GM12878 (cell line): ENCODE measurements around the gene PLPP6. TPM values are rescaled to one million over a fixed set of nuclear protein-coding genes. Genes with fewer than 3 reads are reported as not detected.

Source experiments
- ATAC-seq: fragments of 200-7000 bp; cut with Tn5 transposase; 3 replicates; pipeline ENCODE4 v1.9.1; 2020; ENCODE audit warnings: mild to moderate bottlenecking, moderate library complexity
- BruUV-seq: library from RNA; stranded (reverse); fragments of 400-500 nt; replicated peaks from 2 replicates; lab custom pipeline; 2021; lab: Mats Ljungman, UMichigan
- CTCF ChIA-PET: fragments of 300-600 bp; sonication (Branson Sonifier 250); formaldehyde crosslinking; extraction: SDS; loops from one replicate; lab custom pipeline; 2021; ENCODE audit warnings: inconsistent platforms; lab: Yijun Ruan, JAX
- POLR2A ChIA-PET: fragments of 350-600 bp; formaldehyde crosslinking; extraction: SDS; loops from one replicate; lab custom pipeline; 2021; ENCODE audit warnings: inconsistent platforms; lab: Charles Lee
- RAD21 ChIA-PET: fragments of 300-600 bp; sonication (Branson Sonifier 250); formaldehyde crosslinking; loops from one replicate; lab custom pipeline; 2023; ENCODE audit warnings: antibody characterized with exemption; ENCODE audit not compliant: unreplicated experiment; lab: Charles Lee
- SMC1A ChIA-PET: fragments of 300-600 bp; sonication (Branson Sonifier 250); formaldehyde crosslinking; loops from one replicate; lab custom pipeline; 2023; ENCODE audit not compliant: unreplicated experiment, uncharacterized antibody; lab: Charles Lee
- DNase-seq: peaks from one replicate; pipeline ENCODE4 v3.0.0-alpha.2; 2011; ENCODE audit warnings: low read depth, low spot score
- FAIRE-seq: peaks from 3 replicates; lab custom pipeline; 2011; peaks lifted over from hg19 to GRCh38; lab: Jason Lieb, UNC
- H2AFZ ChIP-seq: 2 replicates; pipeline ENCODE4 v1.6.0; 2011; ENCODE audit warnings: low read depth, low read length, control low read depth; ENCODE audit not compliant: control insufficient read depth
- H3K27ac ChIP-seq: 2 replicates; pipeline ENCODE4 v1.5.1; 2011; ENCODE audit warnings: control low read depth; ENCODE audit not compliant: control insufficient read depth, insufficient read depth
- H3K27me3 ChIP-seq, 2 experiments: replicated peaks in 1 of 2; 2 replicates each; pipeline versions ENCODE4 v1.6.0 to v1.6.1; 2011; ENCODE audit warnings: low read length in 1 of 2; ENCODE audit not compliant: control insufficient read depth in 2 of 2, insufficient read depth in 2 of 2
- H3K36me3 ChIP-seq, 2 experiments: 2 replicates each; pipeline ENCODE4 v1.5.1; 2011; ENCODE audit warnings: low read length in 1 of 2; ENCODE audit not compliant: control insufficient read depth in 2 of 2, insufficient read depth in 2 of 2
- H3K4me1 ChIP-seq: 2 replicates; pipeline ENCODE4 v1.6.1; 2011; ENCODE audit warnings: mild to moderate bottlenecking, low read length, moderate library complexity, mixed read lengths; ENCODE audit not compliant: control insufficient read depth, insufficient read depth
- H3K4me2 ChIP-seq: 2 replicates; pipeline ENCODE4 v1.6.0; 2011; ENCODE audit warnings: control low read depth; ENCODE audit not compliant: control insufficient read depth, insufficient read depth
- H3K4me3 ChIP-seq: fragments of 200-600 bp; sonication (generic); 2 replicates; pipeline ENCODE4 v1.5.1; 2016
- H3K79me2 ChIP-seq: 2 replicates; pipeline ENCODE4 v1.6.0; 2011; ENCODE audit warnings: low read length; ENCODE audit not compliant: control insufficient read depth, insufficient read depth
- H3K9ac ChIP-seq: 2 replicates; pipeline ENCODE4 v1.8.0; 2011; ENCODE audit warnings: low read length, control low read depth, mixed read lengths; ENCODE audit not compliant: control insufficient read depth, insufficient read depth
- H3K9me3 ChIP-seq: replicated peaks from 3 replicates; pipeline ENCODE4 v1.5.1; 2011; ENCODE audit warnings: mild to moderate bottlenecking, low read length; ENCODE audit not compliant: control insufficient read depth, insufficient read depth
- H4K20me1 ChIP-seq: 2 replicates; pipeline ENCODE4 v1.6.0; 2011; ENCODE audit not compliant: control insufficient read depth, insufficient read depth
- CHD1 ChIP-seq: IDR thresholded peaks from 2 replicates; pipeline ENCODE4 v1.6.1; 2012; ENCODE audit warnings: low read depth, low read length, improper control_type of control experiment
- DPF2 ChIP-seq: fragments of 450-650 bp; IDR thresholded peaks from 2 replicates; pipeline ENCODE4 v1.6.1; 2017; ENCODE audit warnings: mild to moderate bottlenecking
- EED ChIP-seq: sonication (generic); IDR thresholded peaks from 2 replicates; pipeline ENCODE4 v1.6.1; 2016; ENCODE audit warnings: antibody characterized with exemption, low read depth
- FOS ChIP-seq: IDR thresholded peaks from 3 replicates; pipeline ENCODE4 v1.6.1; 2011; ENCODE audit warnings: borderline replicate concordance; ENCODE audit not compliant: insufficient read length; ENCODE audit errors: extremely low read depth
- FOXM1 ChIP-seq: IDR thresholded peaks from 2 replicates; pipeline ENCODE4 v1.6.1; 2012; ENCODE audit warnings: low read depth, mild to moderate bottlenecking, inconsistent platforms, low read length, moderate library complexity
- IRF4 ChIP-seq: IDR thresholded peaks from 2 replicates; pipeline ENCODE4 v1.6.1; 2011; ENCODE audit warnings: low read depth, low read length
- JUND ChIP-seq: IDR thresholded peaks from 2 replicates; pipeline ENCODE4 v1.6.1; 2012; ENCODE audit warnings: low read depth, mild to moderate bottlenecking, low read length, improper control_type of control experiment, moderate library complexity
- KAT2A ChIP-seq: conservative IDR thresholded peaks from 2 replicates; pipeline ENCODE4 v1.6.1; 2011; ENCODE audit warnings: low read depth, low read length; ENCODE audit not compliant: control insufficient read depth
- KLF5 ChIP-seq: fragments of 450-650 bp; IDR thresholded peaks from 2 replicates; pipeline ENCODE4 v1.6.1; 2014; ENCODE audit warnings: mild to moderate bottlenecking; ENCODE audit not compliant: partially characterized antibody
- LARP7 ChIP-seq: fragments of 450-650 bp; IDR thresholded peaks from 2 replicates; pipeline ENCODE4 v1.6.1; 2017; ENCODE audit warnings: mild to moderate bottlenecking
- MEF2B ChIP-seq: fragments of 450-650 bp; IDR thresholded peaks from 2 replicates; pipeline ENCODE4 v1.6.1; 2018; ENCODE audit warnings: mild to moderate bottlenecking, moderate library complexity; ENCODE audit not compliant: partially characterized antibody, poor library complexity, severe bottlenecking
- PML ChIP-seq: IDR thresholded peaks from 2 replicates; pipeline ENCODE4 v1.6.1; 2012; ENCODE audit warnings: low read length, inconsistent platforms
- RAD51 ChIP-seq: fragments of 450-650 bp; IDR thresholded peaks from 2 replicates; pipeline ENCODE4 v1.6.1; 2016; ENCODE audit warnings: moderate library complexity, mild to moderate bottlenecking, inconsistent platforms
- YBX1 ChIP-seq: fragments of 450-650 bp; IDR thresholded peaks from 2 replicates; pipeline ENCODE4 v1.6.1; 2016; ENCODE audit warnings: antibody characterized with exemption
- ZBED1 ChIP-seq: IDR thresholded peaks from 2 replicates; pipeline ENCODE4 v1.6.1; 2016; ENCODE audit warnings: borderline replicate concordance
- WGBS: methylation state at CpG from one replicate; pipeline ENCODE4 v1.1.6; 2016; ENCODE audit warnings: low lambda C conversion rate; ENCODE audit not compliant: insufficient replicate concordance, insufficient coverage; ENCODE audit errors: missing lambda C conversion rate; 5-methylcytosine and 5-hydroxymethylcytosine counted together
- in situ Hi-C: fragments of 300-500 bp; cut with MboI; formaldehyde crosslinking; loops from 9 replicates; pipeline ENCODE4 v1.14.3; 2018; ENCODE audit warnings: mixed read lengths
- intact Hi-C: fragments of 100-400 bp; cut with micrococcal nuclease; formaldehyde crosslinking; loops from one replicate; pipeline ENCODE4 v1.14.2; 2022; ENCODE audit not compliant: unreplicated experiment
- polyA plus RNA-seq, 11 experiments: library from polyadenylated mRNA; depleted of rRNA in 4 of 11; unstranded in 6 of 11; stranded (reverse) in 5 of 11; fragments of >200 nt; fragmentation: Nextera tagmentation in 4 of 11; fragmentation: Illumina TruSeq in 1 of 11; extraction: Ambion mirVana in 4 of 11; extraction: Trizol in 1 of 11; gene quantifications; 1 replicate in 1 of 11; 2 replicates in 10 of 11; pipeline versions ENCODE4 v1.2.1 to v1.2.3, GENCODE V29; 2011 to 2016; ENCODE audit warnings: inconsistent platforms in 2 of 11, missing spikeins in 2 of 11, low read depth in 1 of 11
- total RNA-seq, 4 experiments: library from RNA; depleted of rRNA in 3 of 4; stranded (reverse); fragments of >200 nt in 3 of 4; fragmentation: Illumina TruSeq in 1 of 4; extraction: Trizol in 1 of 4; gene quantifications; 2 replicates each; pipeline versions ENCODE4 v1.2.1 to v1.2.3, GENCODE V29; 2013 to 2021
- TF ChIP-seq, protein P1 (sequence below): fragments of 450-650 bp; formaldehyde crosslinking; IDR thresholded peaks from 2 replicates; pipeline ENCODE4 v1.5.0; 2022; ENCODE audit warnings: mild to moderate bottlenecking, missing genetic modification characterization
- TF ChIP-seq, protein P2 (sequence below): fragments of 450-650 bp; IDR thresholded peaks from 2 replicates; pipeline ENCODE4 v1.6.1; 2017; ENCODE audit warnings: mild to moderate bottlenecking, moderate library complexity

PLPP6 gene
- total and polyA plus RNA-seq, 10 of the 15 experiments (the other 5 are each of a cell fraction or from before 2014, with no cell fraction given) = 1.6 to 11.3 (median 6.9) TPM

DNA sequence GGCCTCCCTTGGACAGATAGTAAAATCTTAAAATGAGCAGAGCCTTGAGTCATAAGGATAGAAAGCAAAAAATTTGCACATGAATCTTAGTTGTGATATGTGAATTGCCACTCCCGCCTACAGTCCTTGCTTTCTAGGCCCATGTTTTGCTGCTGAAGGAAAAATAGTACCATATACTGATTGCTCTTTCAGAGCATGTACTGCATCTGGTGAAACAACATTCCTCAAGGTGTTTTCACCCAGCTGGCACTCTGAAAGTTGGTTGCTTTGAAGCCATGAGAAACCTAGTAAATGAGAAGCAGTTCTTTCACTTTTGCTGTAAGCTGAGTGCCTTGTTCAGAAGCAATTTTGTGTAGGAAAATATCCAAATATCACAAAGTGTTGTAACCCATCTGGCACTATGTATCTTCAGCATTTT is 27.6 kb downstream of the PLPP6 start (continued):
- TF ChIP-seq YBX1 (no peak), KLF5 (no peak), DPF2 (no peak), EED (peak; percentile 34; the same call in 1 of the 2 replicates), CHD1 (no peak), MEF2B (no peak), FOS (no peak), ZBED1 (no peak), IRF4 (0 out of 2 replicates have a peak, but pooled peaks have one; percentile 49), JUND (no peak)
- TF ChIP-seq, protein P1, sequence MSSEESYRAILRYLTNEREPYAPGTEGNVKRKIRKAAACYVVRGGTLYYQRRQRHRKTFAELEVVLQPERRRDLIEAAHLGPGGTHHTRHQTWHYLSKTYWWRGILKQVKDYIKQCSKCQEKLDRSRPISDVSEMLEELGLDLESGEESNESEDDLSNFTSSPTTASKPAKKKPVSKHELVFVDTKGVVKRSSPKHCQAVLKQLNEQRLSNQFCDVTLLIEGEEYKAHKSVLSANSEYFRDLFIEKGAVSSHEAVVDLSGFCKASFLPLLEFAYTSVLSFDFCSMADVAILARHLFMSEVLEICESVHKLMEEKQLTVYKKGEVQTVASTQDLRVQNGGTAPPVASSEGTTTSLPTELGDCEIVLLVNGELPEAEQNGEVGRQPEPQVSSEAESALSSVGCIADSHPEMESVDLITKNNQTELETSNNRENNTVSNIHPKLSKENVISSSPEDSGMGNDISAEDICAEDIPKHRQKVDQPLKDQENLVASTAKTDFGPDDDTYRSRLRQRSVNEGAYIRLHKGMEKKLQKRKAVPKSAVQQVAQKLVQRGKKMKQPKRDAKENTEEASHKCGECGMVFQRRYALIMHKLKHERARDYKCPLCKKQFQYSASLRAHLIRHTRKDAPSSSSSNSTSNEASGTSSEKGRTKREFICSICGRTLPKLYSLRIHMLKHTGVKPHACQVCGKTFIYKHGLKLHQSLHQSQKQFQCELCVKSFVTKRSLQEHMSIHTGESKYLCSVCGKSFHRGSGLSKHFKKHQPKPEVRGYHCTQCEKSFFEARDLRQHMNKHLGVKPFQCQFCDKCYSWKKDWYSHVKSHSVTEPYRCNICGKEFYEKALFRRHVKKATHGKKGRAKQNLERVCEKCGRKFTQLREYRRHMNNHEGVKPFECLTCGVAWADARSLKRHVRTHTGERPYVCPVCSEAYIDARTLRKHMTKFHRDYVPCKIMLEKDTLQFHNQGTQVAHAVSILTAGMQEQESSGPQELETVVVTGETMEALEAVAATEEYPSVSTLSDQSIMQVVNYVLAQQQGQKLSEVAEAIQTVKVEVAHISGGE (CRISPR knock-in tag) = no peak

DNA sequence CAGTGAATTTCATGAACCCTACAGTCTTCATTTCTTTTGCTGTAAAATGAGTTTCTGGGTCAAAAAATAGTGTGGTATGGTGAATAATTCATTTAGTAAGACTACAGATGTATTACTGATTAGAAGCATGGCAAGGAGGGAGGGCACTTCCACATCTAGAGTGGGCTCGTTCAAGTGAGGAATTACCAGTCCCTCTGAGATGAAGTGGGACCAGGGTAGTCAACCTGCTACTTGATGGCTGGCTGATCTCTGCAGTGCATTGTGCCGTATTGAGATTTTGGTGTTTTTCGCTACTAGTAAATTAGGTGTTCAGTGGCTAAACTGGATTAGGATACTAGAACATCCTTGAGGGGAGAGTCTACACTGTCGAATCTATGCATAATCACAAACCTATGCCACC is 28.1 kb downstream of the PLPP6 start:
- RAD21 ChIA-PET = no interaction called here
- 0% methylated on average over 4 of the region's 4 CpGs for WGBS
- in situ Hi-C loops = no loop called here
- SMC1A ChIA-PET = interaction anchor here (0.9 kb wide), 1 partner anchor 9 kb away, joined by 3 read pairs; no protein-coding TSS in a partner anchor
- intact Hi-C loops = no loop called here
- CTCF ChIA-PET = interaction anchor here (0.6 to 0.9 kb wide), 2 partner anchors 45 to 304 kb away, joined by 3 read pairs; no protein-coding TSS in a partner anchor
- H4K20me1 ChIP-seq = no peaks in the 10 kb centered on the region
- peaks cover 0 to 10% of the 10 kb centered on the region in 2 experiments; a peak in 2 of 4 replicates for H3K36me3 ChIP-seq
- BruUV-seq = no TSS peak
- H3K9me3 ChIP-seq = no peaks in the 10 kb centered on the region
- 0 out of 2 replicates have a peak overlapping the region, but pooled peaks have one; percentile 2 for H3K9ac ChIP-seq
- peak overlapping the region; percentile 70 for H3K27ac ChIP-seq
- peaks cover 12% of the 10 kb centered on the region for H3K4me1 ChIP-seq
- H3K79me2 ChIP-seq = no peaks in the 10 kb centered on the region; the same call in none of the 2 replicates
- FAIRE-seq (peak; percentile 97), ATAC-seq (peak; percentile 83), DNase-seq (no peak)
- POLR2A ChIA-PET = no interaction called here
- peak overlapping the region; percentile 46; the same call in 1 of the 2 replicates for H2AFZ ChIP-seq
- peak overlapping the region; percentile 18; the same call in 1 of the 2 replicates for H3K4me3 ChIP-seq
- no peaks in the 10 kb centered on the region for H3K27me3 ChIP-seq
- peak overlapping the region; percentile 72 for H3K4me2 ChIP-seq
- 0 out of 2 replicates have a peak, but pooled peaks have one; percentile 14 for TF ChIP-seq FOXM1
- TF ChIP-seq, protein P2, sequence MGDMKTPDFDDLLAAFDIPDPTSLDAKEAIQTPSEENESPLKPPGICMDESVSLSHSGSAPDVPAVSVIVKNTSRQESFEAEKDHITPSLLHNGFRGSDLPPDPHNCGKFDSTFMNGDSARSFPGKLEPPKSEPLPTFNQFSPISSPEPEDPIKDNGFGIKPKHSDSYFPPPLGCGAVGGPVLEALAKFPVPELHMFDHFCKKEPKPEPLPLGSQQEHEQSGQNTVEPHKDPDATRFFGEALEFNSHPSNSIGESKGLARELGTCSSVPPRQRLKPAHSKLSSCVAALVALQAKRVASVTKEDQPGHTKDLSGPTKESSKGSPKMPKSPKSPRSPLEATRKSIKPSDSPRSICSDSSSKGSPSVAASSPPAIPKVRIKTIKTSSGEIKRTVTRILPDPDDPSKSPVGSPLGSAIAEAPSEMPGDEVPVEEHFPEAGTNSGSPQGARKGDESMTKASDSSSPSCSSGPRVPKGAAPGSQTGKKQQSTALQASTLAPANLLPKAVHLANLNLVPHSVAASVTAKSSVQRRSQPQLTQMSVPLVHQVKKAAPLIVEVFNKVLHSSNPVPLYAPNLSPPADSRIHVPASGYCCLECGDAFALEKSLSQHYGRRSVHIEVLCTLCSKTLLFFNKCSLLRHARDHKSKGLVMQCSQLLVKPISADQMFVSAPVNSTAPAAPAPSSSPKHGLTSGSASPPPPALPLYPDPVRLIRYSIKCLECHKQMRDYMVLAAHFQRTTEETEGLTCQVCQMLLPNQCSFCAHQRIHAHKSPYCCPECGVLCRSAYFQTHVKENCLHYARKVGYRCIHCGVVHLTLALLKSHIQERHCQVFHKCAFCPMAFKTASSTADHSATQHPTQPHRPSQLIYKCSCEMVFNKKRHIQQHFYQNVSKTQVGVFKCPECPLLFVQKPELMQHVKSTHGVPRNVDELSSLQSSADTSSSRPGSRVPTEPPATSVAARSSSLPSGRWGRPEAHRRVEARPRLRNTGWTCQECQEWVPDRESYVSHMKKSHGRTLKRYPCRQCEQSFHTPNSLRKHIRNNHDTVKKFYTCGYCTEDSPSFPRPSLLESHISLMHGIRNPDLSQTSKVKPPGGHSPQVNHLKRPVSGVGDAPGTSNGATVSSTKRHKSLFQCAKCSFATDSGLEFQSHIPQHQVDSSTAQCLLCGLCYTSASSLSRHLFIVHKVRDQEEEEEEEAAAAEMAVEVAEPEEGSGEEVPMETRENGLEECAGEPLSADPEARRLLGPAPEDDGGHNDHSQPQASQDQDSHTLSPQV = no peak
- TF ChIP-seq RAD51 = no peak
- TF ChIP-seq CHD1 = no peak
- TF ChIP-seq LARP7 = no peak
- no peak for TF ChIP-seq PML
- TF ChIP-seq KAT2A = no peak
- 0 out of 2 replicates have a peak, but pooled peaks have one; percentile 22 for TF ChIP-seq IRF4
